GM12873 (cell line): ENCODE data around the gene TBX19.

Source experiments
- CTCF ChIP-seq: IDR thresholded peaks from 2 replicates; pipeline ENCODE4 v1.5.1; 2012; ENCODE audit warnings: low read depth, mild to moderate bottlenecking, moderate library complexity, low read length, control low read depth; ENCODE audit not compliant: insufficient read depth; ENCODE audit errors: missing control alignments

TBX19 gene

GRCh38 chr1:168245042-168245441 lies 35.6 kb upstream of the TBX19 start:
- TF ChIP-seq CTCF = no peak

GRCh38 chr1:168246506-168246905 lies 34.2 kb upstream of the TBX19 start:
- TF ChIP-seq CTCF = no peak

GRCh38 chr1:168252204-168252733 lies 28.4 kb upstream of the TBX19 start:
- TF ChIP-seq CTCF = no peak

- no peak for TF ChIP-seq CTCF
Measured at GRCh38 chr1:168256164-168256563, 24.5 kb upstream of the TBX19 start.

- TF ChIP-seq CTCF = no peak
Measured at GRCh38 chr1:168257397-168257796, 23.3 kb upstream of the TBX19 start.

- no peak for TF ChIP-seq CTCF
Measured at GRCh38 chr1:168259567-168259966, 21.1 kb upstream of the TBX19 start.

GRCh38 chr1:168260393-168260792 lies 20.3 kb upstream of the TBX19 start:
- TF ChIP-seq CTCF = no peak
